Activated CD8-positive, alpha-beta T cell treated with anti-CD3 and anti-CD28 coated beads for 36 hours (primary cell): ENCODE measurements around the gene CRACDL. TPM values are rescaled to one million over a fixed set of nuclear protein-coding genes. Genes with fewer than 3 reads are reported as not detected.

Experiments used
- ATAC-seq: fragments of 200-7000 bp; cut with Tn5 transposase; one replicate; pipeline ENCODE4 v1.10.0; 2021; ENCODE audit warnings: mild to moderate bottlenecking, moderate library complexity
- CTCF ChIA-PET: fragments of 350-600 bp; sonication (Branson Sonifier 250); formaldehyde crosslinking; loops from one replicate; lab custom pipeline; 2021; ENCODE audit warnings: antibody characterized with exemption; lab: Charles Lee
- POLR2A ChIA-PET: fragments of 350-600 bp; sonication (Branson Sonifier 250); formaldehyde crosslinking; loops from one replicate; lab custom pipeline; 2021; ENCODE audit warnings: antibody characterized with exemption; lab: Charles Lee
- DNase-seq: peaks from one replicate; pipeline ENCODE4 v3.0.0-alpha.2; 2020
- H3K27ac Mint-ChIP-seq: one replicate; pipeline ENCODE4 v1.8.0; 2021; ENCODE audit warnings: mild to moderate bottlenecking, mixed read lengths
- H3K27me3 Mint-ChIP-seq: one replicate; pipeline ENCODE4 v1.8.0; 2021; ENCODE audit warnings: mixed read lengths
- H3K36me3 Mint-ChIP-seq: one replicate; pipeline ENCODE4 v1.8.0; 2021; ENCODE audit warnings: low read depth, mixed read lengths
- H3K4me1 Mint-ChIP-seq: one replicate; pipeline ENCODE4 v1.8.0; 2021; ENCODE audit warnings: low read depth, mixed read lengths
- H3K4me3 Mint-ChIP-seq: one replicate; pipeline ENCODE4 v1.8.0; 2021; ENCODE audit warnings: mild to moderate bottlenecking, moderate library complexity, mixed read lengths
- H3K9me3 Mint-ChIP-seq: one replicate; pipeline ENCODE4 v1.8.0; 2021; ENCODE audit warnings: mixed read lengths
- CTCF ChIP-seq: fragments of 200-600 bp; IDR thresholded peaks from one replicate; pipeline ENCODE4 v1.8.0; 2022; ENCODE audit warnings: antibody characterized with exemption, mild to moderate bottlenecking
- intact Hi-C: fragments of 100-400 bp; cut with micrococcal nuclease; formaldehyde crosslinking; loops from one replicate; pipeline ENCODE4 v1.10.0; 2022
- total RNA-seq, 2 experiments: library from RNA; stranded (reverse); gene quantifications; one replicate each; pipeline ENCODE4 v1.2.3, GENCODE V29; 2021

CRACDL gene
- total RNA-seq, 2 experiments from 2014 or later: 0.09 to 0.38 TPM

- ATAC-seq: peak; percentile 52
- Mint-ChIP-seq H3K27ac (peak overlapping the region; percentile 57), H3K4me1 (peaks cover 43% of the 10 kb centered on the region), H3K4me3 (no peak overlapping the region), H3K9me3 (peaks cover 7% of the 10 kb centered on the region), H3K36me3 (peaks cover 3% of the 10 kb centered on the region), H3K27me3 (no peaks in the 10 kb centered on the region)
- CTCF ChIA-PET: interaction anchor here (1.2 kb wide), 2 partner anchors 13 to 128 kb away, joined by 3 to 4 read pairs; no protein-coding TSS in a partner anchor
- intact Hi-C loops: no loop called here
- TF ChIP-seq CTCF: no peak
- peak; percentile 28 for DNase-seq
- POLR2A ChIA-PET: interaction anchor here (1.8 to 4.9 kb wide), 3 partner anchors 10 to 24 kb away, joined by 4 to 19 read pairs (median 10); no protein-coding TSS in a partner anchor
Measured at GRCh38 chr2:98747888-98748287, 188.1 kb downstream of the CRACDL start.

- ATAC-seq: peak; percentile 29
- Mint-ChIP-seq H3K27me3 (no peaks in the 10 kb centered on the region), H3K9me3 (peaks cover 7% of the 10 kb centered on the region), H3K27ac (no peak overlapping the region), H3K36me3 (peaks cover 3% of the 10 kb centered on the region), H3K4me3 (no peak overlapping the region), H3K4me1 (peaks cover 51% of the 10 kb centered on the region)
- POLR2A ChIA-PET: interaction anchor here (1.9 to 4.9 kb wide), 2 partner anchors 8 to 25 kb away, joined by 4 to 19 read pairs; no protein-coding TSS in a partner anchor
- no peak for TF ChIP-seq CTCF
- CTCF ChIA-PET: interaction anchor here (0.6 to 1.1 kb wide), 3 partner anchors 24 to 70 kb away, joined by 3 read pairs; no protein-coding TSS in a partner anchor
- no peak for DNase-seq
- intact Hi-C loops: no loop called here
Measured at GRCh38 chr2:98746426-98746825, 189.6 kb downstream of the CRACDL start.

GRCh38 chr2:98744595-98744994 lies 191.4 kb downstream of the CRACDL start:
- Mint-ChIP-seq H3K4me1 (peaks cover 61% of the 10 kb centered on the region), H3K4me3 (no peak overlapping the region), H3K9me3 (peaks cover 7% of the 10 kb centered on the region), H3K27ac (peak overlapping the region; percentile 62), H3K27me3 (no peaks in the 10 kb centered on the region), H3K36me3 (peaks cover 3% of the 10 kb centered on the region)
- ChIA-PET POLR2A (interaction anchor here (0.9 to 1.3 kb wide), 2 partner anchors 18 to 88 kb away, joined by 3 read pairs; no protein-coding TSS in a partner anchor), CTCF (interaction anchor here (1.2 kb wide), 1 partner anchor 10 kb away, joined by 4 read pairs; no protein-coding TSS in a partner anchor)
- ATAC-seq: no peak
- TF ChIP-seq CTCF: no peak
- no peak for DNase-seq
- intact Hi-C loops: no loop called here

Other genes starting within 250 kb of the CRACDL start
- gene MGAT4A, start 205.1 kb downstream of the CRACDL start, total RNA-seq: 10 to 100 TPM; 57.6 to 59.0 TPM
- 1 to 10 TPM; 1.4 to 1.5 TPM for gene C2orf15, start 205.5 kb upstream of the CRACDL start, total RNA-seq
- 1 to 10 TPM; 8.6 to 9.2 TPM for gene TSGA10, start 218.7 kb upstream of the CRACDL start, total RNA-seq
- 1 to 10 TPM; 3.3 to 6.0 TPM for gene LIPT1, start 218.7 kb upstream of the CRACDL start, total RNA-seq
- gene MITD1, start 244.8 kb upstream of the CRACDL start, total RNA-seq: 10 to 100 TPM; 49.8 to 55.9 TPM
- gene MRPL30, start 245.0 kb upstream of the CRACDL start, total RNA-seq: 10 to 100 TPM; 30.0 to 34.2 TPM